Retinal pigment epithelial cell (primary cell): ENCODE data around the gene SH3BP2.

Experiments used
- DNase-seq: peaks from one replicate; pipeline ENCODE4 v3.0.0-alpha.2; 2010; ENCODE audit warnings: low read depth
- H3K4me3 ChIP-seq: 2 replicates; pipeline ENCODE4 v1.5.1; 2011; ENCODE audit warnings: mild to moderate bottlenecking, low read length, control low read depth, moderate library complexity
- TF ChIP-seq, protein P1 (sequence below): conservative IDR thresholded peaks from 2 replicates; pipeline ENCODE4 v1.5.1; 2011; ENCODE audit warnings: low read depth, low read length, control low read depth, inconsistent platforms

The SH3BP2 gene

DNA sequence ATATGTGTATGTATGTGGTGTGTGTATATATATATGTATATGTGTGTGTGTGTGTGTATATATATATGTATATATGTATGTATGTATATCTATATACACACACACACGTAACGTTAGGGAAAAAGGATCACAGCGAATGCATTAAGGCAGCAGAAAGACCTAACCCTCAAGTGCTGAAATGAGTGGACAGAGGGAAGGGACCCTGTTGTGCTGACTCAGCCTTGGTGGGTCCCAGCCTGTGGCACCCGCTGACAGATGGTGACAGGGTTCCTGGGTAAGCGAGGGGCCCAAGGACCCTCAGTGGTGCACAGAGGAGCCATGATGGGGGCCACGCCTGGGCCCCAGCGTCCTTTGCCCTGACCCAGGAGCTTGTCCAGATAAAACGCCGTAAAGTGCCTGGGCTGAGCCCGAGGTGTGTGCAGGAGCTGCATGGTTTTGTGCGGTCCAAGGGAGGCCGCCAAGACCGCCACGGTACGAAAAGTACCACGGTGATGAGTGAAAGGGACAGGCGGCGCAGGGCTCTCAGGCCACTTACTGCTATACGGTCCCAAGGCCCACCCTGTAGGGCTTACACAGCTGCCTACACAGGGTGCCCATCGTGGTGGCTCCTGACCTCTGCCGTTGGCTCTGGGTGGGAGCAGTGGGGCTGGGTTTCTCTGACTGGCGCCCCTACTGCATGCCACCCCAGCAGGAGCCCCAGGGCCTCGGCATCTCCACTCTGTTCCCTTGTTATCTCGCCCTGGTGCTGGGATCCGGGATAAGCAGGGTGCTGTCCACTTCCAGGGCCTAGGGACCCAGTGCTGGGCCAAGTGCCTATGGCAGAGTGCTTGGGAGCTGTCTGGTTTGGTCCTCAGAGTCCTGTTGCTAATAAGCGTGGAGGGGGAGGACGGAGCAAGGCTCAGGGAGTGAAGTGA is 10.0 kb downstream of the SH3BP2 start:
- no peak overlapping the region for H3K4me3 ChIP-seq
- no peak for DNase-seq
- TF ChIP-seq, protein P1, sequence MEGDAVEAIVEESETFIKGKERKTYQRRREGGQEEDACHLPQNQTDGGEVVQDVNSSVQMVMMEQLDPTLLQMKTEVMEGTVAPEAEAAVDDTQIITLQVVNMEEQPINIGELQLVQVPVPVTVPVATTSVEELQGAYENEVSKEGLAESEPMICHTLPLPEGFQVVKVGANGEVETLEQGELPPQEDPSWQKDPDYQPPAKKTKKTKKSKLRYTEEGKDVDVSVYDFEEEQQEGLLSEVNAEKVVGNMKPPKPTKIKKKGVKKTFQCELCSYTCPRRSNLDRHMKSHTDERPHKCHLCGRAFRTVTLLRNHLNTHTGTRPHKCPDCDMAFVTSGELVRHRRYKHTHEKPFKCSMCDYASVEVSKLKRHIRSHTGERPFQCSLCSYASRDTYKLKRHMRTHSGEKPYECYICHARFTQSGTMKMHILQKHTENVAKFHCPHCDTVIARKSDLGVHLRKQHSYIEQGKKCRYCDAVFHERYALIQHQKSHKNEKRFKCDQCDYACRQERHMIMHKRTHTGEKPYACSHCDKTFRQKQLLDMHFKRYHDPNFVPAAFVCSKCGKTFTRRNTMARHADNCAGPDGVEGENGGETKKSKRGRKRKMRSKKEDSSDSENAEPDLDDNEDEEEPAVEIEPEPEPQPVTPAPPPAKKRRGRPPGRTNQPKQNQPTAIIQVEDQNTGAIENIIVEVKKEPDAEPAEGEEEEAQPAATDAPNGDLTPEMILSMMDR: no peak

DNA sequence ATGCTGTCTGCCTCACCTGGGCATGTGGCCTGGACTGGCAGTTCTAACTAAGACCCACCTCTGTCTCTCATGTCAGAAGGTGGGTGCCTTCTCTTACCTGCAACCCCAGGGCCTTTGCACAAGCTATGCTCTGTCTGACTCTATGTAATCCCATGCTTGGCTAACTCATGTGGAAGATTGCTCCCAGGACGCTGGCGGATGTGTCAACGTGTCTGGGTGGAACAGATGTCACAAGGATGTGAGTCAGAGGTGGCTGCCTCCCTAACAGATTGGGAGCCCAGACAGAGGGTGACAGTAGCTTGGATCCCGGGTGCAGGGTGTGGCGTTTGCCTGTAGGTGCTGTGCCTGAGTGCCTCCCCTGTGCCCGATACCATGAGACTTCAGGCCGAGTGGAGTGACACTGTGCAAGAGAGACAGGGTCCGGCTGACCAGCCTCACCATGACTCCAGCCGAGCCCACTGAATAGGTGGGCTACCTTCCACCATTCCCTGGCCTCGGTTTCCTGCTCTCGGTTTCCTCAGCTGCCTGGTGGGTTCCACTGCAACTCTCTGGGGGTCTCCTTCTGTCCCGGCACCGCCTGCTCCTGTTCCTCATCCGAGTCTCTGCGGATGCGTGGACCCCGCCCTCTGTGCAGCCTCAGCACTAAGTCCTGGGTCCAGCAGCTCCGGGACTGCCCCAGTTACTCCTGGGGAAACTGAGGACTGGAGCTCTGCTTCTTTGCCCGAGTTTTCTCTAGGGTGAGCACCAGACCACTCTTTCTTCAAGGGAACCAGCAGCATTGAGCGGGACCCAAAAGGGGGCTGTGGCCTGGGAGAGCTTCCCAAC is 11.0 kb downstream of the SH3BP2 start:
- H3K4me3 ChIP-seq: no peak overlapping the region
- TF ChIP-seq, protein P1: no peak
- DNase-seq: no peak

DNA sequence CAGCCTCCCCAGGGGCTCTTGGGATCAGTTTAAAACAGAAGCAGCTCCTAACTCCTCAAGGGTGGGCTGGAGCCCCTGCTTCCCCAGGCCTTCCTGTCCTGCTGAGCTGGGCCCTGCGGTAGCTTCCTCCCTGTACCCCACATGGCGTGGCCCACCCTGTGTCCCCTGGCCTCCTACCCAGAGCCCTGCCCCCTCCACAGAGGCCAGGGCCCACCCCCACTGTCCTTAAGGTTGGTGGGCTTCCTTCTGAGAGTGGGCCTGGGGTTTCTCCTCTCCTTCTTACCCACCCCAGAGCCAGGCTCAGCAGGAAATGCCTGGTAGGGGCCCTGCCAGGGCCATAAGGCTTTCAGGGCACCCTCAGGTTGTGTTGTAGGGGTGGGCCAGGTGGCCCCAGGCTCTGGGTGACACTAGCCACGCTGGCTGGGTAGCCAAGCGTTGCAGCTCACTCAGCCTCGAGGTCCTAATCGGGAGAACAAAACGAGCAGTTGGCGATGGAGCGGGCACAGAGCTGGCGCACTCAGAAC is 11.6 kb downstream of the SH3BP2 start:
- DNase-seq: no peak
- no peak overlapping the region for H3K4me3 ChIP-seq
- TF ChIP-seq, protein P1: no peak

DNA sequence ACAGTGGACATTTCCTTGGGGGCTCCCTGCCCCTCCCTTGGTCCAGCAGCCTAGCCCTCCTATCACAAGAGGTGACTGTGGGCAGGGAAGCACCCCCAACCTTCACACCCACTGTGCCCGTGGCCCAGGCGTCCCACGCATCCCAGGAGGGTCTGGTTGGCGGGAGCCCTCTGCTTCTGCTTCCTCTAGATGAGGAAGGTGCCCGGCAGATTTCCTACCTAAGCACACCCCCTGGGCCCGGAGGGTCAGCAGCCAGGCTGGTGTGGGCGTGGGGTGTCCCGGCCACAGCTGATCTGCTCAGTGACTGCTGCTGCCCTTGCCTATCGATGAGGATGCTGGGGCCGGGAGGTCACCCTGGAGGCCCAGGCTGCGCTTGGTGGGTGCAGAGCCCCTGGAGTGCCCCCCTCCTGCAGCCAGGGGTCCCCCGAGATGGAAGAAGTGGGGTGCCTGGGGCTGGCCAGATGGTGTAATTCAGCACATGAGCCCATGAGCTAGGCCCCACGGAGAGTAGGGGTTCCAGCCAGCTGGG is 12.2 kb downstream of the SH3BP2 start:
- no peak for DNase-seq
- TF ChIP-seq, protein P1: no peak
- H3K4me3 ChIP-seq: no peak overlapping the region

DNA sequence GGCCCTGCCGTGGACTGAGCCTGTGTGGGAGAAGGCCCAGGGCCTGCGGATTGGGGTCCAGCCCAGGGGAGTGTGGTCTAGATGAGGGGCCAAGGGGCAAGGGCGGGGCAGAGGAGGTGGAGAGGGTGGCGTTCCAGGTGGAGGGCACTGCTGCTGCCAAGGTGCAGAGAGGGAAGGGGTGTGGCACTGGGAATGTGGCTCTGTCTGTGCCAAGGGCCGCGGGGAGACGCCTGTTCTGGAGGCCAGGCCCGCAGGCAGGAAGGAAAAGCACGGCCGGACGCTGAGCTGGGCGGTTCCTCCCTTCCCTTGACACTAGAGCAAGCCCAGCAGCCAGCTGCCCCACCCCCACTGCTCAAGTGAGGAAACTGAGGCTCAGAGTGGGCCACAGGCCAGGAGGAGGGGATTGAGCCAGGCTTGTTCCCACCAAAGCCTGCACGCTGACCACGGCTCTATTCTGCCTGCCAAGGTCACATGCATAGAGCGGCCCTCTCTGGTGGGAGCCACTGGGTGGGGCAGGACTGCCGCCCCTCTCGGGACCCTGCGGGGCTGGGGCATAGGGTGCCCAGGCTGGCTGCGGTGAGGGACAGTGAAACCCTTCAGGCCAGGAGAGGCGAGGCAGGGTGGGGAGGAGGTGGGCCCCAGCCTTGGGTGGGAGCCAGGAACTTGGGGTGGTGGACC is 13.0 kb downstream of the SH3BP2 start:
- DNase-seq: no peak
- TF ChIP-seq, protein P1: no peak
- H3K4me3 ChIP-seq: no peak overlapping the region
